Adipocyte (in vitro differentiated cells): Measurements from ENCODE around the gene OR52I2.

ENCODE experiments used
- DNase-seq: peaks from one replicate; pipeline ENCODE4 v3.0.0-alpha.2; 2015; ENCODE audit warnings: low read depth
- H3K27me3 ChIP-seq: replicated peaks from 2 replicates; pipeline ENCODE4 v1.7.0; 2013; ENCODE audit warnings: mild to moderate bottlenecking, low read length, moderate library complexity; ENCODE audit not compliant: control insufficient read depth, insufficient read depth
- H3K36me3 ChIP-seq: 2 replicates; pipeline ENCODE4 v1.7.0; 2013; ENCODE audit warnings: low read length, mild to moderate bottlenecking, moderate library complexity; ENCODE audit not compliant: control insufficient read depth, insufficient read depth, severe bottlenecking
- H3K4me1 ChIP-seq: 2 replicates; pipeline ENCODE4 v1.7.0; 2013; ENCODE audit warnings: mild to moderate bottlenecking, low read length, moderate library complexity; ENCODE audit not compliant: control insufficient read depth, insufficient read depth
- H3K4me3 ChIP-seq: 2 replicates; pipeline ENCODE4 v1.7.0; 2013; ENCODE audit warnings: mild to moderate bottlenecking, low read length, moderate library complexity
- H3K9ac ChIP-seq: 2 replicates; pipeline ENCODE4 v1.7.0; 2013; ENCODE audit warnings: mild to moderate bottlenecking, low read length, moderate library complexity
- H3K9me3 ChIP-seq: 2 replicates; pipeline ENCODE4 v1.7.0; 2013; ENCODE audit warnings: mild to moderate bottlenecking, low read length, moderate library complexity; ENCODE audit not compliant: control insufficient read depth

Gene OR52I2

DNA sequence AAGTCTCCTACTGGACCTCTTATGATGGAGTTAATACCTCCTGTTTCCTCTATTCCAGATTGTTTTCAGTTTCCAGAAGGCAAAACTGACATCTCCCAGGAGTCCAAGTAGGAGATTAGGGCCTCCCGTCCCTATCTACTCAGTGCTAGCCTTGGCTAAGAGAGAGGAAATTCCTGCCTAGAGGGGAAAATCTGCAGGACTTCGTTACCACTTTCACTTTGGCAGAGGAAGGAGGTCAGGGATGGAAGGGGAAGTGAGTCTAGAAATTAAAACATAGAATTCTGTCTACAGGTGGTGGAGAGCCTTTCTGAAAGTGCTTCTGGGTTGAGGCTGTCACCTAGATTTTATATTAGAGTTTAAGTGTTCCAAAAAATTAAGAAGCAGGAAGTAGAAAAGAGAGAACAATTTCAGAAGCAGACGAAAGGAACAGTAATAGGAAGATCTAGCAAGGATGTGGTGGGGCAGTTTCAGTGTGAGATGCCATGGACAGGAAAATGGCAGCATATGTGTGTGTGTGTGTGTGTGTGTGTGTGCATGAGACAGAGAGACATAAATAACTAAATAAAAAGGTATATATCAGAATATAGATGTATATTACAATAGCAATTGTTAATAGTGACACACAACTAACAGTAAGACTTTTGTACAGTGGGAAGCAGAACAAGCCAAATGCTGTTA lies 28.9 kb downstream of the OR52I2 start:
- Histone ChIP-seq H3K9ac (peak overlapping the region; percentile 33), H3K4me3 (peak overlapping the region; percentile 4), H3K4me1 (peaks cover 17% of the 10 kb centered on the region), H3K9me3 (no peaks in the 10 kb centered on the region), H3K36me3 (no peaks in the 10 kb centered on the region), H3K27me3 (no peaks in the 10 kb centered on the region)
- peak; percentile 19 for DNase-seq

DNA sequence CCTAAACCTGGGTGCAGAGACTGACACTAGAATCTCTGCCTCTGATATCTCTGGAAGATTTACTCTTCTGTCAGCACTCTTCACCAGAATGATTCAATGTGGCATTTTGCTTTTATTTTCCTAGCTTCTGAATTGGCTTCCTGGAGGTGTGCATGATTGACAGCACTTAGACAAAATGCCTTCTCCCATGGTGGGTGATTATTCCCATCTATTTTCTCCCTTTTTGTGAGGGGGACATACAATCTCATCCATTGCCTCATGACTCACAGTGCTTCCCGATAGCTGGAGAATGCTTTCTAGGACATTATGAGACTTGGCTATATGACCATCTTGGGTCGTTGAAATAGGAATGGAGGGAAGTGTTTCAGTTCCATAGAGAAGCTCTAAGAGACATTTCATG lies 30.4 kb downstream of the OR52I2 start:
- H3K4me1 ChIP-seq, result peaks cover 8% of the 10 kb centered on the region
- H3K4me3 ChIP-seq, result no peak overlapping the region
- H3K9me3 ChIP-seq, result no peaks in the 10 kb centered on the region
- H3K9ac ChIP-seq, result no peak overlapping the region
- no peaks in the 10 kb centered on the region for H3K36me3 ChIP-seq
- DNase-seq, result no peak
- H3K27me3 ChIP-seq, result no peaks in the 10 kb centered on the region

DNA sequence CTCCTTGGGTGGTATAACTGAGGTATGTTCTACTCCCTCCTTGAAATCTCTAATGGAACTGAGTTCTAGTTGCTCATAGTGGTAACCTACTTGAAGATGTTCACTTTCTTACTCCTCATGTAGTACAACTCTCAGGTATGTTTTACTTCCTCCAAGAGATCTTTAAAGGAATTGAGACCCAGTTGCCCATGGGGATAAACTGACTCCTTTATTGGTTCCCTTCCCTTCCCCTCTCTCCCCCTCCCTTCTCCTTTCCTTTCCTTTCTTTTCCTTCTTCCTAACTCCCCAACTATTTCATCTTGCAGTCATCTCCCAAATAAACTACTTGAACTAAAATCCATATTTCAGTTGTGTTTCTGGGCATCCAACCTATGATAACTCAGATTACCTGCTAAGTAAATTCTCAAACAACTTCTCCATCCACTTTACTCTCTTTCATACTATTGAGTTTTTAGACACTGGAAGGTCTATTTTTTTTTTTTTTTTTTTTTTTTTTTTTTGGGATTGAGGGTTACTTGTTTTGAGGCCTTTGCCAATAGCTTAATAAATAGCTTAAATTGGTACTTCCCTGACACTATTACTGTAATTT lies 34.4 kb downstream of the OR52I2 start:
- no peaks in the 10 kb centered on the region for H3K36me3 ChIP-seq
- H3K9ac ChIP-seq, result no peak overlapping the region
- no peak overlapping the region for H3K4me3 ChIP-seq
- peaks cover 6% of the 10 kb centered on the region for H3K27me3 ChIP-seq
- H3K9me3 ChIP-seq, result no peaks in the 10 kb centered on the region
- no peaks in the 10 kb centered on the region for H3K4me1 ChIP-seq
- no peak for DNase-seq

DNA sequence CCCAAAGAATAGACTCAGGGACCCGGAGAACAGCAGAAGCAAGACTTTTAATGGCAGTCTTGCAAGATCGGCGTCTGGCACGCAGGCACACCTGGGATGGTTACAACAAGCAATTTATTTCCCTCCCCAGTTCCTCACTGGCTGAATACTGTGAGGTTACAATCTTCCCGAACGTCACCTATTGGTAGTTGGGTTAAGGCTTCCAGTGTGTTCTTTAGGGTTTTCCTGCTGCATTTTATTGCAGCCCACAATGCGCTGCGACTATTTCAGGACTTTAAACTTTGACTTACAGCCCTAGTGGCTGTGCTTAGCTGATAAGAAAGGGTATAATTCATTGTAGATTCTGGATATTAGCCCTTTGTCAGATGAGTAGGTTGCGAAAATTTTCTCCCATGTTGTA lies 38.0 kb downstream of the OR52I2 start:
- Histone ChIP-seq H3K36me3 (no peaks in the 10 kb centered on the region), H3K9ac (no peak overlapping the region), H3K9me3 (peaks cover 13% of the 10 kb centered on the region), H3K4me1 (no peaks in the 10 kb centered on the region), H3K27me3 (peaks cover 6% of the 10 kb centered on the region), H3K4me3 (no peak overlapping the region)
- no peak for DNase-seq

DNA sequence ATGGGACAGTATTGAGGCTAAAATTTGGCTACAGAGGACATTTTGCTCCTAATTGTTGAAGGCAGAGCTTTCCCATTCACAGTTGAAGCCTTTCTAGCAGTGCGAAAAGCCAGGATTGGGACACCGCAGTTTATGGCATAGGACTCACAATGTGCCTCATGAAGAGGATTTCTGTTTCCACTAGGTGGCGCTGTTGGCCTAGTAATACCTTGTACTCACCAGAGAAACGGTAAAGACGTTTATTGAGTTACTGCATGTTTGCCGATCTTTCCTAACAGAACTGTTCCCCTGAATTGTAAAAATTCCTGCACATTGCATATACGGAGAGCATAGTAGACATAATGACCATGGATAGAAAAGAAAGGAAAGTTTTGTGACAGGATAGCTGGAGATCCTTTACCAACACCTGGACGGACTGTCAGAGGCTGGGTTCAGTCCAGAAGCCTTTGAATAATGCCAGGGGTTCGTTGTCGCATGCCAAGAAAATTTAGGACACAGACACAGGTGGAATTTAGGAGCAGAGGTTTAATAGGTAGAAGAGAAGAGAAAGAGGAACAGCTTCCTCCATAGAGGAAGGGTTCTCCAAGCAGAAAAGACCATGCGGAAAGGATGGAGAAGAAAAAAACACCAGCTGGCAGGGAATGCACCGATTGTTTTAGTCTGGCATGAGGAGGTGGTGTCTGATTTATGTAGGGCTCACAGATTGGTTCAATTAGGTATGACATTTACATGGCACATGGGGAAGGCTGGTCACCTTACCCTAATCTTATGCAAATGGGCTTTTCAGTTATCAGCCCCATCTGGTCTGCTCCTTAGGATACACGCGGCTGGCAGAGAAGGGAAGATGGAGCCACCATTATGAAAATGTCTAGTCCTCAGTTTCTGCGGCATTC lies 44.9 kb downstream of the OR52I2 start:
- H3K4me3 ChIP-seq, result no peak overlapping the region
- H3K9me3 ChIP-seq, result peaks cover 16% of the 10 kb centered on the region
- peaks cover 5% of the 10 kb centered on the region for H3K27me3 ChIP-seq
- peaks cover 8% of the 10 kb centered on the region for H3K4me1 ChIP-seq
- H3K9ac ChIP-seq, result no peak overlapping the region
- DNase-seq, result peak; percentile 75
- H3K36me3 ChIP-seq, result no peaks in the 10 kb centered on the region

DNA sequence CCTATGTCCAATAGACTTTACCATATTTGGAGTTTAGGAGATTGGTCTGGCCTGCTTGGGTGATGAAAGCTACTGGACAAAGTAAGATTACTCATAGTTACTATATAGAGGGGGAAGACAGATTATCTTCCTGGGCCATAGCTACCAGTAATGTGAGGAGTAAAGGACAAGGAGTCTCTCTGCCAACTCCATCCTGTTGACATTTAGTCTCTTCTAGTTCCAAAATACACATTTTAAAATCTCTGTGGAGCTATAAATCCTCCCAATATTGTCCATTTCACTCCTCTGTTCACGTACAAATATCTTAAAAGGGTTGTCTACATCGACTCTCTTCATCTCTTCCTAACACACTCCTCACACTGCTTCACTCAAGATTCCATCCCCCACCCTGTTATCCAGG lies 54.6 kb downstream of the OR52I2 start:
- Histone ChIP-seq H3K4me1 (peaks cover 3% of the 10 kb centered on the region), H3K9ac (no peak overlapping the region), H3K36me3 (no peaks in the 10 kb centered on the region), H3K27me3 (peaks cover 33% of the 10 kb centered on the region), H3K9me3 (no peaks in the 10 kb centered on the region), H3K4me3 (no peak overlapping the region)
- DNase-seq, result no peak

DNA sequence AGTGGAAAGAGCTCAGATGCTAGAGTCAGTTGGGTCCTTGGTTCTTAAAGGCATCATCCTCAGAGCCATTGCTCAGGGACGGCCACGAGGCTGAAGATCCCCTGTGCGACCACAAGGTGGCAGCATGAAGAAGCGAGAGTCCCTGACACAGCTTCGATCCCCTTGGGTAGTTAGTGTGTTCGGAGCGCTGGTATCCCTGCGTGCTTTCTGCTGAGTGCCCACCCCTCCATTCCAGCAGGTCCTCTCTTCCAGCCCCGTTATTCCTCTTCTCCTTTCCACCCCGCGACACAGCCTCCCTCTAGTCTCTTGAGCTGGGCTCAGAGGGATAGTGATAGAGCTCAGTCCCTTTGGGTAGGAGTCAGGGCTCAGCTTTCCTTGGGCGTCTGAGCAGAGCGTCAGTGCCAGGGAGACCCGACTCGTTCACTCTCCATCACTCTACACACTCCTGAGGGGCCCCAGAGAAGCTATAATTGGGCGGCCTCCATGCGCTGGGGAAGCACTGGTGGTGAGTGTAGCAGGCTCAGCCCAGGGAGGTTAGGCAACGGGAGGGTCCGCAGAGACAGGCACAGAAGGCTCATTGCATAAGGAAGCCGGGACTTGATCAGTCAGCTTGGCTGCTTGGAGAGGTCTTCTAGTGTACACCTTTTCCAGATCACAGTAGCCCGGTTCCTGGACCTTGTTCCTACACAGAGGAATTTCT lies 55.6 kb downstream of the OR52I2 start, which contains the start of gene OR51D1:
TSS of gene OR51D1 (plus strand) at position 516 of the 700 bp plus-strand sequence. CDS start 2,314 bp downstream, outside the sequence.
- peak; percentile 82 for DNase-seq
- H3K27me3 ChIP-seq, result peaks cover 37% of the 10 kb centered on the region
- H3K4me3 ChIP-seq, result peak within 1 kb of the TSS; percentile 22
- H3K36me3 ChIP-seq, result no peaks in the 10 kb centered on the region
- peaks cover 3% of the 10 kb centered on the region for H3K4me1 ChIP-seq
- H3K9ac ChIP-seq, result no peak within 1 kb of the TSS
- H3K9me3 ChIP-seq, result no peaks in the 10 kb centered on the region

DNA sequence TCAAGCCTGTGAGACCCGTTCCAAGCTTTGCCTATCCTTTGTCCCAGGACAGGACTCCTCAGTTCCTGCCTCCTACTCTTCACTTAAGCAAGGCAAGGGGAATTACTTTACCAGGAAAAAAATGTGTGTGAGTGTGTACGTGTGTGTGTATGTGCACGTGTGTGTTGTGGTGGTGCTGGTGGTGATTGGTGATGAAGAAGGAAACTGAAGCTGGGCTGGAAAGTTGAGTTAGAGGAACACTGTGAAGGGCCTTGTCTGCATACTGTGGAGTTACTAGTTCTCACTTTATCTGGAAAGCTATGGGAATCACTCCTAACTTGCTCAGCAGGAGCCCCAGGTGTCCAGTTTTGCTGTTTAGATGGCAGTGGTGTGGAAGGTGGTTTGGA lies 56.1 kb downstream of the OR52I2 start:
- Histone ChIP-seq H3K36me3 (no peaks in the 10 kb centered on the region), H3K4me3 (no peak overlapping the region), H3K4me1 (peaks cover 6% of the 10 kb centered on the region), H3K27me3 (peaks cover 40% of the 10 kb centered on the region), H3K9ac (no peak overlapping the region), H3K9me3 (no peaks in the 10 kb centered on the region)
- DNase-seq, result no peak

DNA sequence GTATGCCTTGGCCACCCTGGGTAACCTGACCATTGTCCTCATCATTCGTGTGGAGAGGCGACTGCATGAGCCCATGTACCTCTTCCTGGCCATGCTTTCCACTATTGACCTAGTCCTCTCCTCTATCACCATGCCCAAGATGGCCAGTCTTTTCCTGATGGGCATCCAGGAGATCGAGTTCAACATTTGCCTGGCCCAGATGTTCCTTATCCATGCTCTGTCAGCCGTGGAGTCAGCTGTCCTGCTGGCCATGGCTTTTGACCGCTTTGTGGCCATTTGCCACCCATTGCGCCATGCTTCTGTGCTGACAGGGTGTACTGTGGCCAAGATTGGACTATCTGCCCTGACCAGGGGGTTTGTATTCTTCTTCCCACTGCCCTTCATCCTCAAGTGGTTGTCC lies 58.4 kb downstream of the OR52I2 start:
- no peaks in the 10 kb centered on the region for H3K36me3 ChIP-seq
- H3K9ac ChIP-seq, result no peak overlapping the region
- no peak overlapping the region for H3K4me3 ChIP-seq
- no peak for DNase-seq
- H3K4me1 ChIP-seq, result peaks cover 10% of the 10 kb centered on the region
- H3K27me3 ChIP-seq, result peaks cover 55% of the 10 kb centered on the region
- no peaks in the 10 kb centered on the region for H3K9me3 ChIP-seq

DNA sequence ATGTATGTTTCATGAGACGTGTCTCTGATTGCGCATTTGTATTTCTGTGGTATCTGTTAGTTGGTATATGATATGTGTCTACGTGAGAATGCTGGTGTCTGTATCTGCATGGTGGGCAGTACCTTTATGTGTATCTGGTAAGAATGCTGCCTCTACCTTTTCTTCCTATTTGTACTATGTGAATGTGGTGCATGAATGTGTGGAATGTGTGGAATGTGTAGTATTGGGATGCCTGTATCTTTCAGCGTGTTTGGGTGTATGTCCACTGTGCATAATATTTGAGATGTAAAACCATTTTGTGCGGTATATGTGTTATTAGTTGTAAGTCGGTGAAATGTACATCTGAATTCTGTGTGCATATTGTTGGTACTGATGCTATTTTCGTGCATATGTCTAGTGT lies 60.0 kb downstream of the OR52I2 start:
- Histone ChIP-seq H3K4me3 (no peak overlapping the region), H3K4me1 (peaks cover 10% of the 10 kb centered on the region), H3K36me3 (no peaks in the 10 kb centered on the region), H3K9ac (no peak overlapping the region), H3K27me3 (peaks cover 47% of the 10 kb centered on the region), H3K9me3 (no peaks in the 10 kb centered on the region)
- DNase-seq, result no peak

DNA sequence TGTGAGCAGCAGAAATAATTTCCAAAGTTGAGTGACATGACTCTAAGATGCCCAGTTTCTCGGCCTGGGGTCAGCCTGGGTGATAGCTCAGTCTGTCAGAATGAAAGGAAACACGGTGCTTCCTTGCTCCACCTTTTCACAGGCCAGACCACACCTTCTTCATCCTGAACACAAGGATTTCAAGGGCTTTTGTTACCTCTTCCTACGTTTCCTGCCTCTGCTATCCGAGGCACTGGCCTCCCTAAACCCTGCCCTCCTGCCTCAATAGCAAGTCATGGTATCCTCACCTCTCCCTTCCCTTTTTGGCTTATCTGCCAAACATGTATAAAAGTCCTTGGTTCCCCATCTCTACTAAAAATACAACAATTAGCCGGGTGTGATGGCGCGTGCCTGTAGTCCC lies 60.5 kb downstream of the OR52I2 start:
- peaks cover 45% of the 10 kb centered on the region for H3K27me3 ChIP-seq
- no peaks in the 10 kb centered on the region for H3K9me3 ChIP-seq
- no peak for DNase-seq
- H3K36me3 ChIP-seq, result no peaks in the 10 kb centered on the region
- H3K9ac ChIP-seq, result no peak overlapping the region
- no peak overlapping the region for H3K4me3 ChIP-seq
- H3K4me1 ChIP-seq, result peaks cover 9% of the 10 kb centered on the region
